Measurements from ENCODE around the gene TMEM106C.

TMEM106C gene

GRCh38 chr12:48004053-48004941 lies 40.9 kb downstream of the TMEM106C start, which contains the start of gene COL2A1:
Gene COL2A1 (minus strand): TSS chr12:48004476. CDS start chr12:48004321, 155 bp downstream.
- intact Hi-C loops (cut with DNase I) = no loop called here
- no peak for DNase-seq

- DNase-seq = no peak
- intact Hi-C loops (cut with DNase I) = no loop called here
Observed at GRCh38 chr12:48005001-48005749, 41.8 kb downstream of the TMEM106C start.

DNA sequence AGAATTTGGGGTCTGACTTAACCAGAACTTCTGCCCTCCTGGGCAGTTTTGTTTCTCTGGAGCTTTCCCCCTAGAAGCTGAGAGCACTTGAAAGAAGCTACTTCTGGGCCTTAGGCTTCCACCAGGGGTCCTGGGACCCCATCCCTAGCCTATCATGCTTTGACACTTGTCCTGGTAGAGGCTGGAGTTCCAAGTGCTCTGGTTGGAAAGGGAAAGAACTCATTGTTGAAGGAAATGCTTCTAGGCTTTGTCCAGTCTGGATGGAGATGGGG lies 42.3 kb downstream of the TMEM106C start:
- DNase-seq = no peak
- intact Hi-C loops (cut with DNase I) = no loop called here

- no peak for DNase-seq
- intact Hi-C loops (cut with DNase I) = no loop called here
Observed at GRCh38 chr12:48007206-48007605, 43.8 kb downstream of the TMEM106C start.

DNA sequence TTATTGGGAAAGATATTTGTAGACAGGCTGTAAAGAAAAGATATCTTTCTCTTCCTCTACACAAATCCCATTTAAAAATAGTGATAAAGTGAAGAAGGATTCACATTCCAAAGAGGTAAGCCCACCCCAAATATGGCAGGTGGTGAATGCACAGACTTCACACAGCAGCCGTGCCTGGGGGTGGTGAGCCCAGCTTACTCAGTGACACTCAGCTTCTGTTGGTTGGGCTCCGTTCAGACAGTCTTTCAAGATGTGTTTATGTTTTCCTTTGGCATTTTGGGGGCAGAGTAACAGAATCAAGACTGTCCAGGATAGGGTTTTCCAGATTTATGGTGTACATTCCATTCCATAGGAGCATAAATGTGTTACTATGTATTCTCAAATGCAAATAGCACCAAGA lies 45.0 kb downstream of the TMEM106C start:
- no peak for DNase-seq
- intact Hi-C loops (cut with DNase I) = no loop called here

- DNase-seq = no peak
- intact Hi-C loops (cut with DNase I) = no loop called here
Observed at GRCh38 chr12:48008950-48009349, 45.6 kb downstream of the TMEM106C start.

GRCh38 chr12:48009471-48009870 lies 46.1 kb downstream of the TMEM106C start:
- no peak for DNase-seq
- intact Hi-C loops (cut with DNase I) = no loop called here

- intact Hi-C loops (cut with DNase I) = no loop called here
- no peak for DNase-seq
Observed at GRCh38 chr12:48010366-48010970, 47.1 kb downstream of the TMEM106C start.

DNA sequence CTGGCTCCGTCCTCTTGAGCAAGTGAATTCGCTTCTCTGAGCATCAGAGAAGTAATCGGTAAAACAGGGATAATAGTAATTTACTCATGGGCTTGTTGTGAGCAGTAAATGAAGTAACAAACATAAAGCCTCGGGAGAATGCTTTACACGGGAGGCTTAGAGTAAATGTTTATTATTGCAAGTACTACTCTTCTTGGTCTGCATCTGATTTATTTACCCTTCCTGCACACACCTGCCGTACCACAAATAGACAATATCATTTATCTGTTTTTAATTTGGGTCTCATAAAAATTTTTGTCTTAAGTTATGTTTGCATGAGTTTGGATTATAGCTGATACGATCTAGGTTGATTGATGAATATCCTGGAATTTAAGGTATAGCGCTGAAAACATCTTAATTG lies 48.7 kb downstream of the TMEM106C start:
- intact Hi-C loops (cut with DNase I) = no loop called here
- DNase-seq = no peak

- intact Hi-C loops (cut with DNase I) = no loop called here
- DNase-seq = no peak
Observed at GRCh38 chr12:48013287-48013686, 49.9 kb downstream of the TMEM106C start.

GRCh38 chr12:48015129-48015528 lies 51.7 kb downstream of the TMEM106C start:
- intact Hi-C loops (cut with DNase I) = no loop called here
- DNase-seq = no peak

DNA sequence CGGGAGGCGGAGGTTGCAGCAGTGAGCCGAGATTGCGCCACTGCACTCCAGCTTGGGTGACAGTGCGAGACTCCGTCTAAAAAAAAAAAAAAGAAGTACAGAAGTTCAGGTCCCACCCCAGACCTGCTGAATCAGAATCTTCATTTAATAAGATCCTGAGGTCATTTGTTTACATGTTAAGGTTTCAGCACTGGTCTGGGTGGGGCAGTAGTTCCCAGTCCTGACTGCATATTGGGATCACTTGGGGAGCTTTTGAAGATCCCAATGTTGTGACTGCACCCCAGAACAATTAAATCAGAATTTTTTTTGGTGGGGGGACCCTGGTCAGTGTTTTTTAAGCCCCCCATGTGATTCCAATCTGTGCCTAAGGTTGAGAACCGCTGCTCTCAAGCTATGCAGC lies 52.6 kb downstream of the TMEM106C start:
- intact Hi-C loops (cut with DNase I) = no loop called here
- DNase-seq = no peak

- intact Hi-C loops (cut with DNase I) = no loop called here
- DNase-seq = no peak
Observed at GRCh38 chr12:48016373-48017020, 53.1 kb downstream of the TMEM106C start.

DNA sequence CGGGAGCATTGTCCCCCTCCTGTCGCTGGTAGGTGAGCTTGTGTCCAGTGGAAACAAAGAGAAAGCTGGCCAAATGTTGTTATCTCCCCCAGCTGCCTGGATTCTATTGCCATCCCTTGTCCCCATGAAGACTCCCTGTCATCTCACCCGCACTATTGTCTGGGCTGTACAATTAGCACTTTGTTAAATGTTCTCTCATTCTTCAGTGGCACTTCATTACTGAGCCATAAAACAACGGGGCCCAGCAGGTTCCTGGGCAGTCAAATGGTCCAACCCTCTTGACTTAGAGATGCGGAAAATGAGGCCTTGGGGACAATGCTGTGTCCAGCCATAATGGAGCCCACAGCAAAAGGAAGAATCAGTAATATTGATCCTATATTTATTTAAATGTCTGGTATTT lies 54.1 kb downstream of the TMEM106C start:
- intact Hi-C loops (cut with DNase I) = no loop called here
- DNase-seq = peak in 20 of 42 donors; percentile 12 to 73 (median 35)

- intact Hi-C loops (cut with DNase I) = no loop called here
- DNase-seq = no peak
Observed at GRCh38 chr12:48017921-48018617, 54.7 kb downstream of the TMEM106C start.

Measured in head of caudate nucleus (tissue), 42 donors.